Measurements from ENCODE around the gene KRR1.

DNA sequence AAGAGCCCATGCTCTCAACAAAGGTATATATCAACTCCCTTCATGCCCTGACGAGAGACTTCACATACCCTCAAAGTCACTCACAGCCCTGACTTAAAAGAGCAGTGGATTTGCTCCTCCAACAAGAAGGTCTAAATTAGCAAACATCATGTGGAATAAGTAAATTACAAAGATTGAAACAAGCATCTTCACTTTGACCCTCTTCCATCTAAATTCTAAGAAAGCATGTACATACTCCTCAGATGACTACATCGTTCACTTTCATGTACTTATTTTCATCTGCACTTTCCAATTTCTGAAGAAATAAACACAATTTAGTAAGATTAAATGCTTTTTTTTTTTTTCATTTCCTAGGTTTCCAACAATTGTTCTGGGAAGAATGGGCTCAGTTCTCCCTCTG lies 38.6 kb upstream of the KRR1 start:
- TF ChIP-seq POLR2A (IDR thresholded peaks at IDR 0.05) (no peak), CTCF (IDR thresholded peaks at IDR 0.05 in 4 of 5, conservative IDR thresholded peaks at IDR 0.05 in 1 of 5) (no peak)

Measured in gastrocnemius medialis (tissue), 4 donors.